HG03558 (cell line): ENCODE measurements around the gene PXMP2.
"Not testable (repeated sequence)": the region's sequence is repeated elsewhere in the genome, so short reads cannot be mapped to it uniquely, and the experiment has no call there.

Experiments used
- ATAC-seq: cut with Tn5 transposase; IDR thresholded peaks from one replicate; pipeline ENCODE4 v1.9.1; 2021; ENCODE audit warnings: moderate number of reproducible peaks; ENCODE audit not compliant: unreplicated experiment; ENCODE audit errors: extremely low read depth

Gene PXMP2

DNA sequence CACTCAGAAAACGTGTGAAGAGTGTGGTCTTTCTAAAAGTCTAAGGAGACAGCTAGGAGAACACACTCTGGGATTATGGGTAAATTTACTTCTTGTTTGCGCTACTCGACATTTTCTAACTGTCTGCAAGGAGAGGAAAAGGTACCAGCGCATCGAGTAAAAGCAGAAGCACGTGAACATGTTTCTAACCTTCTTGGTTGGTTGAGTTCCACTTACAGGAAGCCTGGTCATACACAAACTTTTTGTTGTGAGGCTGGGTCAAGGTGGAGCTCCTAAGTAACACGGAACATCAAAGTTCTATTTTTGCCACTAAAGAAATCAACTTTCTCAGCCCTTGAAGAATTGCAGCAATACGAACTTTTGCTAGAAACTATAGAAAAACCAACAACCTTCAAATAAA, 54.2 kb downstream of the PXMP2 start:
- no peak for ATAC-seq

- no peak for ATAC-seq
Observed at GRCh38 chr12:132743831-132744230, 56.4 kb downstream of the PXMP2 start.

GRCh38 chr12:132746613-132747012, 59.2 kb downstream of the PXMP2 start:
- ATAC-seq = no peak

DNA sequence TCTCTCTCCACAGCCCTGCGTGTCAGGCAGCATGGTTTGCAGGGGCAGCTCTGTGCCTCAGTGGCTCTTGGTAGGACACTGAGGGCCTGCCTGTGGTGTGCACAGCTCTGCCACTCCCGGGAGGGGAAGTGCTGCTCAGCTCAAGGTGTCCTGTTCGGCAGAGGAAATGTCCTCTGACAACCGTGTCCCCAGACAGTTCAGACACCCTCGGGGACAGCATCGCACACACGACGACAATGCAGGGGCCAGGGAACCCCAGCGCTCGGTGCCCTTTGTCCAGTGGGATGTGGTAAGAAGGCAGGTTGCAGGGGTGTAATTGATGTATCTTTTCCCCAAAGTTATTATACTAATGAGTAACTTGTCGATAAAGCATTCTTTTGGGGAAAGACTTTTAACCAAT, 60.0 kb downstream of the PXMP2 start:
- no peak for ATAC-seq

DNA sequence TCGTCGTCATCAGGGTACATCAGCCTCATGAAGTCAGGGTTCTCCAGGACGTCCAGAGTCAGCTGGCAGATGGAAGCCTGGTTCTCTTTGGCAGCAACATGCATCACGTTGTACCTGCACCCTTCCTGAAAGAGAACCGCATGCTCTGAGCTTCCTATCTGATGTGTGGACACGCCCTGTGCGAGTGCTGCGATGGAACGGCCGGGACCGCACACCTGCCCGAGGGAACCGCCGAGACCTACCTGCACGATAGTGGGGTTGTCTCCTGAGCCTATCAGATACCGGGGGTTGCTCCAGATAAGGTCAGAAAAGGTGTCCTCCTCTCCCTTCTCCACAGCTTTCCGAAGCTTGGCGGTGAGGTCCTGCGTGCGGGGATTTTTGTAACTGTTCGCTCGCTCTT, 60.5 kb downstream of the PXMP2 start:
- ATAC-seq = no peak

DNA sequence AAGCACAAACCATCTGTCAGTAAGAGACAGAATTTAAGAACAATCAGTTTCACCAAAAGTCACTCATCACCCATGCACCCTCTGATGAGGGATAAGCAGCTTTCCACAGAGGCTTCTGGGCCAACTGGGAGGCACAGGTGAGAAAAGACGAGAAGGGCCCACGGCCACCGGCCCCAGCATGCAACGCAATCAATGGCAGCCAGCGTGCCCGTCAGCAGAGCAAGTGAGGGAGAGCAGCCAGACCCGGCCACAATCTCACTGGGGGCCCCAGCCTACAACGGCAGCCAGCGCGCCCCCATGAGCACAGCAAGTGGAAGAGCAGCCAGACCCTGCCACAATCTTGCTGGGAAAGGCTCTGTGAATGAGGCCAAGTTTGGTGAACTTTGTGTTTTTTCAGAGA, 60.9 kb downstream of the PXMP2 start:
- ATAC-seq = no peak

- not testable (repeated sequence) for ATAC-seq
Observed at GRCh38 chr12:132753670-132754069, 66.3 kb downstream of the PXMP2 start.

- ATAC-seq = no peak
Observed at GRCh38 chr12:132754160-132754932, 67.0 kb downstream of the PXMP2 start.
